Upper lobe of left lung (tissue), 6 donors: ENCODE results near the gene GVQW3. TPM values are rescaled to one million over a fixed set of nuclear protein-coding genes. Genes with fewer than 3 reads are reported as not detected.
A peak's percentile ranks its signal among the peaks of the same experiment; 100 is the strongest.

Source experiments
- ATAC-seq, 2 donors: fragments of 200-7000 bp; cut with Tn5 transposase; one replicate each; pipeline ENCODE4 v1.9.1; 2022; ENCODE audit warnings: mild to moderate bottlenecking in 2 of 2, moderate library complexity in 2 of 2; ENCODE audit not compliant: low FRiP score in 2 of 2
- DNase-seq, 2 donors: peaks; one replicate each; pipeline ENCODE4 v3.0.0-alpha.2; 2019 to 2020
- H3K27ac ChIP-seq, 4 donors: fragments of 200-600 bp; sonication (generic); one replicate each; pipeline ENCODE4 v1.5.1; 2016 to 2019
- H3K27me3 ChIP-seq, 4 donors: fragments of 200-600 bp; sonication (generic); one replicate each; pipeline ENCODE4 v1.5.1; 2017 to 2019
- H3K36me3 ChIP-seq, 4 donors: fragments of 200-600 bp; sonication (generic); one replicate each; pipeline ENCODE4 v1.5.1; 2016 to 2019
- H3K4me1 ChIP-seq, 4 donors: fragments of 200-600 bp; sonication (generic); one replicate each; pipeline ENCODE4 v1.5.1; 2018 to 2019
- H3K4me3 ChIP-seq, 4 donors: fragments of 200-600 bp; sonication (generic); one replicate each; pipeline ENCODE4 v1.5.1; 2017 to 2019; ENCODE audit warnings: mild to moderate bottlenecking in 2 of 4, moderate library complexity in 1 of 4
- H3K9me3 ChIP-seq, 4 donors: fragments of 200-600 bp; sonication (generic); one replicate each; pipeline ENCODE4 v1.5.1; 2018 to 2019
- CTCF ChIP-seq, 6 experiments: fragments of 450-650 bp in 4 of 6; fragments of 200-600 bp in 2 of 6; sonication (generic) in 2 of 6; IDR thresholded peaks; one replicate each; pipeline ENCODE4 v1.5.1; 2016 to 2019; ENCODE audit warnings: antibody characterized with exemption in 6 of 6
- EP300 ChIP-seq, 4 donors: sonication (generic); formaldehyde crosslinking; IDR thresholded peaks; one replicate each; pipeline ENCODE4 v1.5.1; 2017; ENCODE audit warnings: antibody characterized with exemption in 4 of 4, control low read depth in 2 of 4
- POLR2A ChIP-seq, 4 donors: fragments of 450-650 bp; IDR thresholded peaks; one replicate each; pipeline ENCODE4 v1.5.1; 2016 to 2017; ENCODE audit warnings: antibody characterized with exemption in 4 of 4, mild to moderate bottlenecking in 2 of 4
- POLR2AphosphoS5 ChIP-seq, 2 donors: sonication (generic); formaldehyde crosslinking; IDR thresholded peaks; one replicate each; pipeline ENCODE4 v1.5.1; 2017; ENCODE audit warnings: antibody characterized with exemption in 2 of 2
- WGBS, 2 donors: methylation state at CpG; one replicate each; pipeline ENCODE4 v1.1.5; 2017 to 2018; 5-methylcytosine and 5-hydroxymethylcytosine counted together
- total RNA-seq, 6 donors: library from RNA; depleted of rRNA in 4 of 6; stranded (reverse); fragments of >200 nt in 4 of 6; gene quantifications; one replicate each; pipeline versions ENCODE4 v1.1.0 to v1.2.1, GENCODE V29; 2016 to 2021
- donor health status: DM: no; HTN: no; CAD: no; lungs with moderate emphysema.
- donor health status: DM: no; HTN: yes; CAD: no; lungs with severe emphysema.

Gene GVQW3
- total RNA-seq, 6 donors from 2014 or later = 1.2 to 4.8 (median 2.0) TPM

GRCh38 chr11:76368490-76368889 lies 12.6 kb upstream of the GVQW3 start:
- no peak for ATAC-seq

GRCh38 chr11:76369406-76369805 lies 11.7 kb upstream of the GVQW3 start:
- DNase-seq = no peak
- Histone ChIP-seq H3K36me3 (peaks cover 0 to 6% (median 0%) of the 10 kb centered on the region in 4 donors), H3K4me1 (peaks cover 11 to 34% (median 14%) of the 10 kb centered on the region in 4 donors), H3K27ac (no peak overlapping the region), H3K27me3 (no peaks in the 10 kb centered on the region), H3K4me3 (no peak overlapping the region), H3K9me3 (no peaks in the 10 kb centered on the region)
- 76 to 89% methylated on average over 6 of the region's 6 CpGs for WGBS, 2 donors
- ATAC-seq = no peak
- no peak for TF ChIP-seq POLR2A (IDR thresholded peaks at IDR 0.05)
- TF ChIP-seq POLR2AphosphoS5 (IDR thresholded peaks at IDR 0.05) = no peak
- no peak for TF ChIP-seq EP300 (IDR thresholded peaks at IDR 0.05)
- no peak for TF ChIP-seq CTCF (IDR thresholded peaks at IDR 0.05)

More at GRCh38 chr11:76368490-76368889, 12.6 kb upstream of the GVQW3 start:
- H3K9me3 ChIP-seq = no peaks in the 10 kb centered on the region
- H3K4me1 ChIP-seq = peaks cover 11 to 34% (median 13%) of the 10 kb centered on the region in 4 donors
- DNase-seq = no peak
- H3K4me3 ChIP-seq = no peak overlapping the region
- H3K27ac ChIP-seq = no peak overlapping the region
- H3K27me3 ChIP-seq = no peaks in the 10 kb centered on the region
- peaks cover 0 to 6% (median 0%) of the 10 kb centered on the region in 4 donors for H3K36me3 ChIP-seq
- WGBS, 2 donors = 63 to 65% methylated on average over 1 of the region's 1 CpG
- TF ChIP-seq POLR2A (IDR thresholded peaks at IDR 0.05) = no peak

GRCh38 chr11:76371170-76371569 lies 10.0 kb upstream of the GVQW3 start:
- 29 to 33% methylated on average over 3 of the region's 3 CpGs for WGBS, 2 donors
- Histone ChIP-seq H3K4me1 (peaks cover 18 to 41% (median 21%) of the 10 kb centered on the region in 4 donors), H3K27ac (no peak overlapping the region), H3K36me3 (no peaks in the 10 kb centered on the region), H3K9me3 (no peaks in the 10 kb centered on the region), H3K27me3 (no peaks in the 10 kb centered on the region), H3K4me3 (no peak overlapping the region)
- no peak for DNase-seq
- no peak for TF ChIP-seq CTCF (IDR thresholded peaks at IDR 0.05)
- TF ChIP-seq EP300 (IDR thresholded peaks at IDR 0.05) = no peak
- TF ChIP-seq POLR2A (IDR thresholded peaks at IDR 0.05) = no peak
- no peak for TF ChIP-seq POLR2AphosphoS5 (IDR thresholded peaks at IDR 0.05)
- peak in 1 of 2 donors; percentile 29 for ATAC-seq

- Histone ChIP-seq H3K27me3 (no peaks in the 10 kb centered on the region), H3K4me3 (no peak overlapping the region), H3K36me3 (no peaks in the 10 kb centered on the region), H3K27ac (no peak overlapping the region), H3K4me1 (peaks cover 27 to 42% (median 32%) of the 10 kb centered on the region in 4 donors), H3K9me3 (no peaks in the 10 kb centered on the region)
- WGBS, 2 donors = 84 to 86% methylated on average over 7 of the region's 7 CpGs
- ATAC-seq (no peak), DNase-seq (no peak)
- TF ChIP-seq POLR2AphosphoS5 (IDR thresholded peaks at IDR 0.05) (no peak), POLR2A (IDR thresholded peaks at IDR 0.05) (no peak), EP300 (IDR thresholded peaks at IDR 0.05) (no peak), CTCF (IDR thresholded peaks at IDR 0.05) (no peak)
Measured at GRCh38 chr11:76376746-76377558, 4.2 kb upstream of the GVQW3 start.

- WGBS, 2 donors = 32 to 33% methylated on average over 6 of the region's 6 CpGs
- TF ChIP-seq POLR2A (IDR thresholded peaks at IDR 0.05) (no peak), EP300 (IDR thresholded peaks at IDR 0.05) (no peak), POLR2AphosphoS5 (IDR thresholded peaks at IDR 0.05) (no peak), CTCF (IDR thresholded peaks at IDR 0.05) (no peak)
- H3K4me3 ChIP-seq = peak overlapping the region; percentile 74 to 91 (median 83)
- peak overlapping the region in 2 of 4 donors; percentile 90 to 93 for H3K27ac ChIP-seq
- ATAC-seq (no peak), DNase-seq (no peak)
- peaks cover 33 to 42% (median 37%) of the 10 kb centered on the region in 4 donors for H3K4me1 ChIP-seq
- no peaks in the 10 kb centered on the region for H3K9me3 ChIP-seq
- no peaks in the 10 kb centered on the region for H3K27me3 ChIP-seq
- H3K36me3 ChIP-seq = no peaks in the 10 kb centered on the region
Measured at GRCh38 chr11:76379807-76380158, 1.3 kb upstream of the GVQW3 start.
